B cell (primary cell): ENCODE measurements around the gene GARIN5A. TPM values are rescaled to one million over a fixed set of nuclear protein-coding genes. Genes with fewer than 3 reads are reported as not detected.

Experiments
- ATAC-seq: fragments of 200-7000 bp; cut with Tn5 transposase; one replicate; pipeline ENCODE4 v1.10.0; 2021; ENCODE audit warnings: low read depth, mild to moderate bottlenecking, moderate number of reproducible peaks, moderate library complexity
- CTCF ChIA-PET: fragments of 350-600 bp; sonication (Branson Sonifier 250); formaldehyde crosslinking; loops from one replicate; lab custom pipeline; 2021; ENCODE audit warnings: antibody characterized with exemption, inconsistent platforms; lab: Charles Lee
- POLR2A ChIA-PET: fragments of 350-600 bp; sonication (Branson Sonifier 250); formaldehyde crosslinking; loops from one replicate; lab custom pipeline; 2021; ENCODE audit warnings: antibody characterized with exemption; lab: Charles Lee
- DNase-seq: peaks from one replicate; pipeline ENCODE4 v3.0.0; 2013
- H2AFZ ChIP-seq: 2 replicates; pipeline ENCODE4 v1.6.1; 2012; ENCODE audit warnings: mild to moderate bottlenecking, low read depth, low read length; ENCODE audit not compliant: insufficient read depth, poor library complexity, severe bottlenecking
- H3K27ac ChIP-seq, 2 donors: 1 replicate in 1 of 2; 2 replicates in 1 of 2; pipeline ENCODE4 v1.5.1; 2012 to 2013; ENCODE audit warnings: low read length in 2 of 2, mild to moderate bottlenecking in 2 of 2, moderate library complexity in 1 of 2
- H3K27me3 ChIP-seq, 4 experiments: fragments of 200-600 bp in 1 of 4; sonication (generic) in 1 of 4; replicated peaks in 1 of 4; 1 replicate in 2 of 4; 2 replicates in 2 of 4; pipeline versions ENCODE4 v1.6.1 to v1.7.0; 2013 to 2016; ENCODE audit warnings: low read length in 3 of 4, mild to moderate bottlenecking in 2 of 4, mixed read lengths in 1 of 4, moderate library complexity in 1 of 4; ENCODE audit not compliant: insufficient read depth in 4 of 4, control insufficient read depth in 3 of 4; ENCODE audit errors: control extremely low read depth in 1 of 4
- H3K36me3 ChIP-seq, 2 experiments: replicated peaks in 1 of 2; 1 replicate in 1 of 2; 2 replicates in 1 of 2; pipeline versions ENCODE4 v1.6.1 to v1.7.1; 2013; ENCODE audit warnings: low read length in 1 of 2; ENCODE audit not compliant: insufficient read depth in 2 of 2, control insufficient read depth in 1 of 2; ENCODE audit errors: control extremely low read depth in 1 of 2, extremely low read depth in 1 of 2
- H3K4me1 ChIP-seq, 2 donors: fragments of 200-600 bp in 1 of 2; sonication (generic) in 1 of 2; 1 replicate in 1 of 2; 2 replicates in 1 of 2; pipeline versions ENCODE4 v1.5.1 to v1.6.1; 2013 to 2017; ENCODE audit warnings: low read length in 2 of 2; ENCODE audit not compliant: control insufficient read depth in 2 of 2, insufficient read depth in 2 of 2
- H3K4me2 ChIP-seq: replicated peaks from 2 replicates; pipeline ENCODE3; 2012; ENCODE audit warnings: mild to moderate bottlenecking, low read depth, low read length; ENCODE audit not compliant: poor library complexity, severe bottlenecking
- H3K4me3 ChIP-seq, 5 experiments: fragments of 200-600 bp in 1 of 5; sonication (generic) in 1 of 5; 1 replicate in 3 of 5; 2 replicates in 2 of 5; pipeline versions ENCODE4 v1.5.1 to v1.7.0; 2011 to 2016; ENCODE audit warnings: low read length in 4 of 5, mild to moderate bottlenecking in 4 of 5, low read depth in 2 of 5, control low read depth in 1 of 5, moderate library complexity in 1 of 5; ENCODE audit not compliant: insufficient read depth in 1 of 5; ENCODE audit errors: control extremely low read depth in 1 of 5, extremely low read depth in 1 of 5
- H3K79me2 ChIP-seq: fragments of 200-600 bp; sonication (generic); one replicate; pipeline ENCODE4 v1.6.0; 2016; ENCODE audit warnings: low read length; ENCODE audit not compliant: control insufficient read depth, insufficient read depth
- H3K9ac ChIP-seq: fragments of 200-600 bp; sonication (generic); 2 replicates; pipeline ENCODE4 v1.6.1; 2017; ENCODE audit warnings: mild to moderate bottlenecking, low read length, moderate library complexity
- H3K9me3 ChIP-seq, 3 donors: one replicate each; pipeline versions ENCODE4 v1.6.1 to v1.7.1; 2013; ENCODE audit warnings: low read length in 2 of 3; ENCODE audit not compliant: control insufficient read depth in 2 of 3, insufficient read depth in 1 of 3; ENCODE audit errors: control extremely low read depth in 1 of 3
- H4K20me1 ChIP-seq: 2 replicates; pipeline ENCODE4 v1.6.0; 2012; ENCODE audit warnings: mild to moderate bottlenecking, low read length; ENCODE audit not compliant: insufficient read depth, control insufficient read depth, poor library complexity, severe bottlenecking
- H3K27ac Mint-ChIP-seq: one replicate; pipeline ENCODE4 v1.8.0; 2021; ENCODE audit warnings: mixed read lengths
- H3K27me3 Mint-ChIP-seq: one replicate; pipeline ENCODE4 v1.8.0; 2021; ENCODE audit warnings: mixed read lengths
- H3K4me1 Mint-ChIP-seq: one replicate; pipeline ENCODE4 v1.8.0; 2021; ENCODE audit warnings: mixed read lengths
- H3K4me3 Mint-ChIP-seq: one replicate; pipeline ENCODE4 v1.8.0; 2021; ENCODE audit warnings: mixed read lengths
- H3K9me3 Mint-ChIP-seq: one replicate; pipeline ENCODE4 v1.8.0; 2022; ENCODE audit warnings: mixed read lengths; ENCODE audit not compliant: insufficient read depth
- CTCF ChIP-seq: fragments of 200-600 bp; IDR thresholded peaks from one replicate; pipeline ENCODE4 v1.8.0; 2022; ENCODE audit warnings: antibody characterized with exemption, mild to moderate bottlenecking
- EZH2 ChIP-seq: IDR thresholded peaks from 2 replicates; pipeline ENCODE4 v1.6.1; 2012; ENCODE audit warnings: borderline replicate concordance, low read depth, mild to moderate bottlenecking, moderate library complexity, low read length; ENCODE audit not compliant: insufficient read depth, poor library complexity, severe bottlenecking
- WGBS: methylation state at CpG from one replicate; pipeline ENCODE4 v1.1.5; 2013; ENCODE audit warnings: missing lambda C conversion rate; ENCODE audit not compliant: insufficient coverage; 5-methylcytosine and 5-hydroxymethylcytosine counted together
- intact Hi-C: fragments of 100-400 bp; cut with micrococcal nuclease; formaldehyde crosslinking; loops from one replicate; pipeline ENCODE4 v1.10.0; 2022
- polyA plus RNA-seq: library from polyadenylated mRNA; depleted of rRNA; stranded (reverse); fragments of >200 nt; gene quantifications from 2 replicates; pipeline ENCODE4 v1.2.3, GENCODE V29; 2012
- total RNA-seq, 2 donors: library from RNA; stranded (reverse); fragments of 120-200 nt in 1 of 2; gene quantifications; 1 replicate in 1 of 2; 2 replicates in 1 of 2; pipeline versions ENCODE4 v1.2.3 to v1.2.4, GENCODE V29; 2013 to 2022

GARIN5A gene
- total and polyA plus RNA-seq, 2 donors (not counting 1 experiment from before 2014, with no cell fraction given), result 0.22 to 0.34 TPM

DNA sequence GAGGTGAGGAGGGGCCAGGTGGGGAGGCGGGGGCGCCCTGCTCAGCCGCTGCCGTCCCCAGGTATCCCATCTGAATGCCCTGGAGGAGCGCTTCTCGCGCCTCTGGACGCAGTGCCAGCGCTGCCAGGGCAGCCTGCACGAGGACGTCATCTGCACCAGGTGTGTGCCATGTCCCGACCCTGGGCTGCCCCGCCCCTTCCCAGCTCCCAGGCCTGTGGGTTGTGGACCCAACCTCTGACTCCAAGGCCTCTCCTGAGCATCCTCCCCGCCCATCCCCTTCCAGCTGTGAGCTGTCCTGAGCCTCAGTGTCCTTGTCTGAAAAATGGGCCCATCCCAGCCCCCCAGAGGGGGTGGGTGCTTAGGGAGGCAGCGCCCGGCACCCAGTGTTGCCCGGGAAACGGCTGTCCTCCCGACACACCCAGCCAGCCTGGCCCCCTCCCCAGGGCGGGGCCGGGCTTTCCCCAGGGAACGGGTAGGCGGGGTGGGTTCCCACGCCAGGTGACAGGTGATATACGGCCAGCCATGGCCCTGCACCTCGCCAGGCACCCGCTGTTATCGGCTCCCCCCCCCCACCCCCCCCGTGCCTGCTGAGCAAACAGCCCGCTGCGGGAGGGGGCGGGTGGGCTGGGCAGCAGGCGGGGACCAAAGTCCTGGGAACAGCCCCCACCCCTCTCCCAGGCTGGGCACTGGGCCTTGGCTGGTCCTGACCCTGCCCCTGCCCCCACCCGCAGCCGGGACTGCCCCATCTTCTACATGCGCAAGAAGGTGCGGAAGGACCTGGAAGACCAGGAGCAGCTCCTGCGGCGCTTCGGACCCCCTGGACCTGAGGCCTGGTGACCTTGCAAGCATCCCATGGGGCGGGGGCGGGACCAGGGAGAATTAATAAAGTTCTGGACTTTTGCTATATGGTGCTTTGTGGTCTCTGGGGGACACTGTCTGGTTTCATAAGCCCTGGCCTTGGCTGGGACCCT is 59.3 kb downstream of the GARIN5A start:
- Mint-ChIP-seq H3K27me3 (no peaks in the 10 kb centered on the region), H3K4me1 (peaks cover 58% of the 10 kb centered on the region), H3K4me3 (peak overlapping the region; percentile 94), H3K27ac (peak overlapping the region; percentile 98), H3K9me3 (no peaks in the 10 kb centered on the region)
- peaks cover 48 to 71% of the 10 kb centered on the region in 2 donors for H3K4me1 ChIP-seq
- DNase-seq (peak; percentile 73), ATAC-seq (no peak)
- peak overlapping the region; percentile 97 to 98 for H3K27ac ChIP-seq
- H3K4me2 ChIP-seq, result peak overlapping the region; percentile 97
- peaks cover 0 to 18% of the 10 kb centered on the region in 2 experiments for H3K36me3 ChIP-seq
- CTCF ChIA-PET, result interaction anchor here (1.0 to 7.3 kb wide), 5 partner anchors 20 to 60 kb away, joined by 3 to 36 read pairs (median 4); partner anchors contain the start of gene POLD1
- peaks cover 33% of the 10 kb centered on the region for H4K20me1 ChIP-seq
- H3K9me3 ChIP-seq, result no peaks in the 10 kb centered on the region
- H3K27me3 ChIP-seq, result no peaks in the 10 kb centered on the region
- TF ChIP-seq CTCF (no peak), EZH2 (no peak)
- H3K9ac ChIP-seq, result peak overlapping the region; percentile 97
- H3K79me2 ChIP-seq, result peaks cover 55% of the 10 kb centered on the region
- WGBS, result 34% methylated on average over 28 of the region's 42 CpGs
- intact Hi-C loops, result loop anchor here (5.0 kb wide), 1 partner anchor 75 kb away; no protein-coding TSS in a partner anchor
- peak overlapping the region in 4 of 5 experiments; percentile 83 to 98 (median 88) for H3K4me3 ChIP-seq
- POLR2A ChIA-PET, result interaction anchor here (0.5 to 6.4 kb wide), 7 partner anchors 8 to 364 kb away, joined by 3 to 96 read pairs (median 3); partner anchors contain the start of gene MYBPC2
- H2AFZ ChIP-seq, result no peak overlapping the region

Other genes starting within 250 kb of the GARIN5A start
- 23.0 and 24.4 TPM in 2 replicates for gene KCNC3, start 147.5 kb downstream of the GARIN5A start, total RNA-seq
- gene KCNC3, start 147.5 kb downstream of the GARIN5A start, polyA plus RNA-seq, result 7.5 and 12.3 TPM in 2 replicates
- gene NAPSA, start 111.2 kb downstream of the GARIN5A start, total RNA-seq, result 3.5 and 4.7 TPM in 2 replicates
- gene NAPSA, start 111.2 kb downstream of the GARIN5A start, polyA plus RNA-seq, result 3.7 and 4.0 TPM in 2 replicates
- gene NR1H2, start 100.4 kb downstream of the GARIN5A start, total RNA-seq, result 116 and 118 TPM in 2 replicates
- 164 and 359 TPM in 2 replicates for gene NR1H2, start 100.4 kb downstream of the GARIN5A start, polyA plus RNA-seq
- 43.6 and 52.4 TPM in 2 replicates for gene POLD1, start 92.5 kb downstream of the GARIN5A start, total RNA-seq
- gene POLD1, start 92.5 kb downstream of the GARIN5A start, polyA plus RNA-seq, result 62.3 and 65.2 TPM in 2 replicates
- gene SPIB, start 57.9 kb downstream of the GARIN5A start, total RNA-seq, result 205 and 211 TPM in 2 replicates
- 114 and 183 TPM in 2 replicates for gene SPIB, start 57.9 kb downstream of the GARIN5A start, polyA plus RNA-seq
- gene MYBPC2, start 44.0 kb downstream of the GARIN5A start, total RNA-seq, result 1.1 and 1.3 TPM in 2 replicates
- gene MYBPC2, start 44.0 kb downstream of the GARIN5A start, polyA plus RNA-seq, result 1.7 and 2.2 TPM in 2 replicates
- gene EMC10, start 341 bp downstream of the GARIN5A start, total RNA-seq, result 81.1 and 88.1 TPM in 2 replicates
- 51.1 and 54.4 TPM in 2 replicates for gene EMC10, start 341 bp downstream of the GARIN5A start, polyA plus RNA-seq
- gene JOSD2, start 34.3 kb upstream of the GARIN5A start, total RNA-seq, result 32.8 TPM in 2 replicates
- gene JOSD2, start 34.3 kb upstream of the GARIN5A start, polyA plus RNA-seq, result 23.9 and 25.0 TPM in 2 replicates
- not detected in 2 replicates for gene ASPDH, start 37.1 kb upstream of the GARIN5A start, total RNA-seq
- not detected in 2 replicates for gene ASPDH, start 37.1 kb upstream of the GARIN5A start, polyA plus RNA-seq
- not detected in 2 replicates for gene LRRC4B, start 91.6 kb upstream of the GARIN5A start, total RNA-seq
- gene LRRC4B, start 91.6 kb upstream of the GARIN5A start, polyA plus RNA-seq, result 0.03 TPM in 1 of 2 replicates, not detected in the other
- gene SYT3, start 163.0 kb upstream of the GARIN5A start, total RNA-seq, result 0.17 and 0.39 TPM in 2 replicates
- 0.09 TPM in 1 of 2 replicates, not detected in the other for gene SYT3, start 163.0 kb upstream of the GARIN5A start, polyA plus RNA-seq
- not detected in 2 replicates for gene C19orf81, start 172.6 kb upstream of the GARIN5A start, total RNA-seq
- gene C19orf81, start 172.6 kb upstream of the GARIN5A start, polyA plus RNA-seq, result 0.37 TPM in 1 of 2 replicates, not detected in the other
- not detected in 2 replicates for gene SHANK1, start 243.0 kb upstream of the GARIN5A start, total RNA-seq
- gene SHANK1, start 243.0 kb upstream of the GARIN5A start, polyA plus RNA-seq, result 0.03 TPM in 1 of 2 replicates, not detected in the other
- 0.34 and 0.52 TPM in 2 replicates for gene CLEC11A, start 246.5 kb upstream of the GARIN5A start, total RNA-seq
- 1.6 and 2.8 TPM in 2 replicates for gene CLEC11A, start 246.5 kb upstream of the GARIN5A start, polyA plus RNA-seq